ENCODE measurements around the gene BTNL9.
"Not testable (repeated sequence)": the region's sequence is repeated elsewhere in the genome, so short reads cannot be mapped to it uniquely, and the experiment has no call there.

The BTNL9 gene

DNA sequence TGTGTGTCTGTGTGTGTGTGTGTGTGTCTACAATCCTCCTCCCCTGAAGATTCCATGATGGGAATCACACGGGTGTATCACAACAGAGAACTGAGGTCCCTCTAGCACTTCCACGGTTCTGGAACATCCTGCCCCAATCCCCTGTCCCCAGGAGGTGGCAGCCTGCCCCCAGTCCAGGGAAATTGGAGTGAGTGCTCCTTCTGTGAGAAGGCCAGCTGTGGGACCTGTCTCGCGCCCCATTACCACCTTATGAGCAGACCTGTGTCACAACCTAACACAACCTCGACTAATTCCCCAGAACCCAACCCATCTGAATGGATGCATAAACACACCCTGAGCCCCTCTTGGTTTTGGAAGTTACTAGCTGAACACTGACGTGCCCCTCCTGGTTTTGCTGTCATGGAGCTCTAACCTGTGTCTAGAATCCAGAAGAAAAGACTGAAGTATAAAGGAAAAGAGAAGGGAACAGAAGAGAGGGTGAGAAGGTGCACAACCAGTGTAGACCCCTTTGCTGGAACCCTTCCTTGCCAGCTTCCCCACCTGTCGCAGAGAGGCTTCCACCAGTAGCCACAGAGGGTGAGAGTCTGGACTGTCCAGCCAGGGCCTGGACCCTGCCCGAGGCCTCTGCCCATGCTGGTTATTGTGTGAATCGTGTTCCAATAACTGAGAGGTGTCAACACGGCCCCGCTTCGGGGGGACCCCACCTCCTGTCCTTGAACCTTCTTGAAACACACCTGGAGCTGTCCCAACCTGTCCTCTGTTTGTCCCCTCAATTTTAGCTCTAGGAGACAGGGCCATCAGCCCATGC is 3.4 kb downstream of the BTNL9 start:
- peak; percentile 43 for DNase-seq (ENCODE audit: low spot score)

- no peak for DNase-seq (ENCODE audit: low spot score)
These were observed 4.1 kb downstream of the BTNL9 start for GRCh38 chr5:181044093-181044599.

DNA sequence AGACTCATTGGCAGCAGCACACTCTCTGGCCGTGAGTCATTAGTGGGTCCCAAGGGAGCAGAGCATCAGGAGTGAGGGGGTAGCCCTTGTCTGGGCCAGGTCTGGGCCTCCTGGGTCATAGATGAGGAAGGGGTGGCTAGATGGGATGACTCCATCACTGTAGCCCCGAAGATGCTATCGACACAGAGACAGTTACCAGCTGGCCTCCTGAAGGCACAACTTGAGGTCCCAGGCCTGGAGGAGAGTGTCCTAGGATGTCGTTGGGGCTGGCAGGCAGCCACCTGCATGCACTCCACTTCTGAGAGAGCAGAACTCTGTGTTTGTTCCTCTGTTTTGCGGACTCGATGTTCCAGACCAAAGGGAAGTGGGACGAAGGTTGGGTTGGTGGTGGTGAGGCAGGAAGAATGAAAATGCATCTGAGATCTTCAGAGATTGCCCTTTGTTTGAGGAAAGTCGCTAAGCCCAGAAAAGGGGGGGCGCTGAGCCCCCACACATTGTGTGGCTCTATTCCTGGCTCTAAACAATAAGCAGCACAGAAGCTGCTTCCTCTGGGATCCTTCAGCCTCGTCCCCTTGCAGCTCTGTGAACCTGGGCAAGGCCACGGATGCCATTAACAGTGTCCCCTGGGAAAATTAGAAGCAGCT is 4.7 kb downstream of the BTNL9 start:
- no peak for DNase-seq (ENCODE audit: low spot score)

- DNase-seq (ENCODE audit: low spot score): peak; percentile 45
These were observed 5.2 kb downstream of the BTNL9 start for GRCh38 chr5:181045316-181045715.

DNA sequence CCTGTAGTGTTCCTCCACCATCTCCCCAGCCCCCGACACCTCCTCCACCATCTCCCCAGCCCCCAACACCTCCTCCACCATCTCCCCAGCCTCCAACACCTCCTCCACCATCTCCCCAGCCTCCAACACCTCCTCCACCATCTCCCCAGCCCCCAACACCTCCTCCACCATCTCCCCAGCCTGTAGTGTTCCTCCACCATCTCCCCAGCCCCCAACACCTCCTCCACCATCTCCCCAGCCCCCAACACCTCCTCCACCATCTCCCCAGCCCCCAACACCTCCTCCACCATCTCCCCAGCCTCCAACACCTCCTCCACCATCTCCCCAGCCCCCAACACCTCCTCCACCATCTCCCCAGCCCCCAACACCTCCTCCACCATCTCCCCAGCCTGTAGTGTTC is 5.8 kb downstream of the BTNL9 start:
- DNase-seq (ENCODE audit: low spot score): not testable (repeated sequence)

GRCh38 chr5:181047288-181047687 is 7.2 kb downstream of the BTNL9 start:
- no peak for DNase-seq (ENCODE audit: low spot score)

DNA sequence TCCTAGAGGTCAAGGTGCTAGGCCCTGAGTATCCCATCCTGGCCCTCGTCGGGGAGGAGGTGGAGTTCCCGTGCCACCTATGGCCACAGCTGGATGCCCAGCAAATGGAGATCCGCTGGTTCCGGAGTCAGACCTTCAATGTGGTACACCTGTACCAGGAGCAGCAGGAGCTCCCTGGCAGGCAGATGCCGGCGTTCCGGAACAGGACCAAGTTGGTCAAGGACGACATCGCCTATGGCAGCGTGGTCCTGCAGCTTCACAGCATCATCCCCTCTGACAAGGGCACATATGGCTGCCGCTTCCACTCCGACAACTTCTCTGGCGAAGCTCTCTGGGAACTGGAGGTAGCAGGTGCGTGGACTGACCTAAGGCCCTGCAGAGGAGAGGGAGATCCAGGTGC is 7.9 kb downstream of the BTNL9 start:
- DNase-seq (ENCODE audit: low spot score): no peak

- DNase-seq (ENCODE audit: low spot score): no peak
These were observed 9.9 kb downstream of the BTNL9 start for GRCh38 chr5:181050016-181050415.

GRCh38 chr5:181051841-181052671 is 12.0 kb downstream of the BTNL9 start:
- DNase-seq (ENCODE audit: low spot score): no peak

- no peak for DNase-seq (ENCODE audit: low spot score)
These were observed 12.8 kb downstream of the BTNL9 start for GRCh38 chr5:181052672-181053487.

GRCh38 chr5:181053488-181054121 is 13.5 kb downstream of the BTNL9 start:
- DNase-seq (ENCODE audit: low spot score): no peak

DNA sequence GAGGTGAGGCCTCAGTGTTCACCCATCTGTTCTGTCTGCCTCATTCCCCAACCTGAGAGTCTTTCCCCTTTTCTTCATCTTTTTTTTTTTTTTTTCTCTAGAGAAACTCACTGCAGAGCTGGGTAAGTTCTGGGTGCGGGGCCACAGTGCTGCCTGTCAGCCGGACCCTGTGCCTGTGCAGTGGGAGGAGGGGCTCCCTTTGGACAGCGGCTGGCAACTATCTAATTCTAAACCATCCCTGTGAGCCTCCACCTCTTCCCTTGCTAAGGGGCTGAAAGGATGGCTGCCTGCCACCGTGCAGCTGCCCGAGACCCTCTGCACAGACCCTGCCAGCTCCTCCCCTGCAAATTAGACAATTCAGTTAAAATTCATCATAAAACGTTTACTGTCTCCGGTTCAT is 14.1 kb downstream of the BTNL9 start:
- DNase-seq (ENCODE audit: low spot score): no peak

- DNase-seq (ENCODE audit: low spot score): no peak
These were observed 14.9 kb downstream of the BTNL9 start for GRCh38 chr5:181054871-181055459.

- no peak for DNase-seq (ENCODE audit: low spot score)
These were observed 16.4 kb downstream of the BTNL9 start for GRCh38 chr5:181056431-181056830.

DNA sequence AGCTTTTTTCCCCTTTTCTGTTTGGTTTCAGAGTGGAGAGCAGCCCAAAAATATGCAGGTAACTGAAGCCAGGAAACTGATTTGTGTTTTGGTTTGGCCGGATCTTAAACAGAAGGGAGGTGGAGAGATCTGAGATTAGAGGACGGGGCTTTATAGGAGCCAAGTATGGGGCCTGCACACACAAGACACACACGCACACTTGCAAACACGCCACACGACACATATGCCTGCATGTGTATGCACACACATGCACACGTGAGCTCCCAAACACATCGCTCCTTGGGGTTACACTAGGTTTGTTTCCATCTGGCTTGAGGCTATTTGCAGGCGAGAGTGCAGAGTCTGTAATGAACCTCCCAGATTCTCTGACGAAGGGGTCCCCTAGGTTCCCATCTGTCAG is 18.3 kb downstream of the BTNL9 start:
- no peak for DNase-seq (ENCODE audit: low spot score)

DNA sequence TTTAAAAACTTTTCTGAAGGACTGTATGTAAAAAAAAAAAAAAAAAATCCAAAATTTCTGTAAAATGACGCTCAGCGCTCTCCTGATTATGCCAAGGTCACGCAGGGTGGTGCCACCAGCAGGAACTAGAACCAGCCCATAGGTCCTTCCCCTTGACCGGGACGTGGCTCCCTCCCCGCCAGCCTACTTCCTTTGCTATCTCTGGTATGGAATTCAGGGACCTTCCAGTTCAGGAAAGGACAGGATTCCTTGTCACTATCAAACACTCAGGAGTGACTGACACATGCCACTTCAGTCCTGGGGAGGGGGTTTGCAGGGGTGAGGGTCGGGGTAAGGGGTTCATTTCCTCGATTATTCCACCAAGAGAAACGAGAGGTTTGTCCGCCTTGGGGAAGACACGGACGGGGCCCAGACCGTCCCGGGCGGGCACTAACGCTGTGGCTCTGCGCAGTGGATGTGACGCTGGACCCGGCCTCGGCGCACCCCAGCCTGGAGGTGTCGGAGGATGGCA is 18.8 kb downstream of the BTNL9 start:
- no peak for DNase-seq (ENCODE audit: low spot score)

GRCh38 chr5:181059297-181060230 is 19.5 kb downstream of the BTNL9 start:
- DNase-seq (ENCODE audit: low spot score): no peak

DNA sequence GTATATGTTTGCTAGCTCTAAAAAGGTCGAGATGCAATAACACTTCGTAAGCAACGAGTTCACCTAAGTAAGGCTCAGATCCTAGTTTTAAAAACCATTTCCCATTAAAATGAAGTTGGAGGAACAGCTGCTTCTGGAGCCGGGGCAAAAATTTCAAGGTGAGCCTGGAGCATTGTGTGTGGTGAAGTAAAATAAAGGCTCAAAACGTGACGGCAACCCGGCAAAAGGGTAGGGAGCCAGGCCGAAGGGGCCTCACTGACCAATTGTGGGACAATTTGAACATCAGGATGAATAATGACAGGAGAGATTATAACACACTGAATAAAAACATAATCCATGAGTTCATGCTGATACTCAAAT is 20.1 kb downstream of the BTNL9 start:
- DNase-seq (ENCODE audit: low spot score): no peak

GRCh38 chr5:181060924-181061323 is 20.9 kb downstream of the BTNL9 start:
- no peak for DNase-seq (ENCODE audit: low spot score)

DNA sequence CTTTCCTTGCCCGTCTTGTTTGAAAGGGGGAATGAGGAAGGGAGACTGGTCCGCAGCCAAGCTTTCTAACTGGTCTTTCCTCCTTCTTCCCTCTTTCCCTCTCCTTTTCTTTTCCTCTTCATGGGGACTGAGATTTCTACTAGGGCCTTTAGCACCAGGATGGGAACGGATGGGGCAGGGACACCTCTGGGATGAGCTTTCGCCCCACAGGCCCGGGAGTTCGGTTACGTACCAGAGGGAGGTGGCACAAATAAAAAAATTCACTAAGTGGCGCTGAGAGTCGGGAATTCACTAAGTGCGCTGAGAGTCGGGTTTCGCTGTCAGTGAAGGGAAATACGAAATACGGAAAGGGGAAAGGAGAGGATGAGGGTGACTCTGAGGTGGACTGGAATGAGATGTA is 21.6 kb downstream of the BTNL9 start:
- DNase-seq (ENCODE audit: low spot score): no peak

Data from cerebellar cortex (tissue), 1 donor.